GM19043 (cell line): Measurements from ENCODE around the gene SSRP1.
A peak's percentile ranks its signal among the peaks of the same experiment; 100 is the strongest.
"Not testable (repeated sequence)": the region's sequence is repeated elsewhere in the genome, so short reads cannot be mapped to it uniquely, and the experiment has no call there.

Experiments
- ATAC-seq: cut with Tn5 transposase; IDR thresholded peaks from one replicate; pipeline ENCODE4 v1.9.1; 2021; ENCODE audit warnings: low read depth; ENCODE audit not compliant: unreplicated experiment

The SSRP1 gene

GRCh38 chr11:57341250-57341808 is 5.6 kb upstream of the SSRP1 start:
- no peak for ATAC-seq

- ATAC-seq, result no peak
Measured at GRCh38 chr11:57340039-57340615, 4.4 kb upstream of the SSRP1 start.

GRCh38 chr11:57339328-57339727 is 3.6 kb upstream of the SSRP1 start:
- ATAC-seq, result no peak

GRCh38 chr11:57338142-57338541 is 2.5 kb upstream of the SSRP1 start, which contains the start of gene P2RX3:
TSS of gene P2RX3 (plus strand) at chr11:57338352. CDS start at chr11:57338551, 199 bp downstream.
- ATAC-seq, result no peak

GRCh38 chr11:57336856-57337255 is 1.2 kb upstream of the SSRP1 start:
- ATAC-seq, result not testable (repeated sequence)

- ATAC-seq, result no peak
Measured at GRCh38 chr11:57336111-57336666, 497 bp upstream of the SSRP1 start.

GRCh38 chr11:57335023-57335342 is 709 bp downstream of the SSRP1 start:
- no peak for ATAC-seq

- ATAC-seq, result no peak
Measured at GRCh38 chr11:57332694-57333440, 2.8 kb downstream of the SSRP1 start.

GRCh38 chr11:57331720-57332119 is 4.0 kb downstream of the SSRP1 start:
- ATAC-seq, result no peak

GRCh38 chr11:57330029-57330428 is 5.7 kb downstream of the SSRP1 start:
- no peak for ATAC-seq

- no peak for ATAC-seq
Measured at GRCh38 chr11:57327721-57328120, 8.0 kb downstream of the SSRP1 start.

GRCh38 chr11:57325735-57326048 is 10.0 kb downstream of the SSRP1 start:
- ATAC-seq, result no peak

GRCh38 chr11:57324886-57325734 is 10.6 kb downstream of the SSRP1 start, which contains the start of gene TNKS1BP1:
TSS of gene TNKS1BP1 (minus strand) at chr11:57324952. CDS start at chr11:57321885, 3,067 bp downstream.
- ATAC-seq, result peak; percentile 87

- ATAC-seq, result no peak
Measured at GRCh38 chr11:57324154-57324885, 11.4 kb downstream of the SSRP1 start.

GRCh38 chr11:57323855-57324153 is 11.9 kb downstream of the SSRP1 start:
- ATAC-seq, result no peak

GRCh38 chr11:57323167-57323854 is 12.4 kb downstream of the SSRP1 start:
- ATAC-seq, result no peak

- no peak for ATAC-seq
Measured at GRCh38 chr11:57322256-57323166, 13.2 kb downstream of the SSRP1 start.

- ATAC-seq, result no peak
Measured at GRCh38 chr11:57321388-57322255, 14.1 kb downstream of the SSRP1 start.
